Neural cell (in vitro differentiated cells): ENCODE measurements around the gene SLC6A17. TPM values are rescaled to one million over a fixed set of nuclear protein-coding genes. Genes with fewer than 3 reads are reported as not detected.

ENCODE experiments used
- H2AFZ ChIP-seq: fragments of 200-600, 300-800 bp; sonication (generic), shearing (Covaris generic); 2 replicates; pipeline ENCODE4 v1.6.0; 2014; ENCODE audit warnings: low read depth, mild to moderate bottlenecking, antibody characterized with exemption, low read length, moderate library complexity
- H3F3A ChIP-seq: fragments of 200-600 bp; shearing (Covaris generic); 2 replicates; pipeline ENCODE4 v1.6.1; 2016; ENCODE audit warnings: mild to moderate bottlenecking, moderate library complexity, mixed read lengths, antibody characterized with exemption, low read length; ENCODE audit not compliant: insufficient read depth, poor library complexity, severe bottlenecking
- H3K27ac ChIP-seq: fragments of 200-600, 300-800 bp; sonication (generic), shearing (Covaris generic); 2 replicates; pipeline ENCODE4 v1.5.1; 2014; ENCODE audit warnings: mild to moderate bottlenecking, low read length, moderate library complexity
- H3K27me3 ChIP-seq: fragments of 300-800, 200-600 bp; sonication (generic), shearing (Covaris generic); 2 replicates; pipeline ENCODE4 v1.6.0; 2014; ENCODE audit warnings: mild to moderate bottlenecking, low read depth, low read length, moderate library complexity; ENCODE audit not compliant: insufficient read depth
- H3K36me3 ChIP-seq: fragments of 300-800, 200-600 bp; sonication (generic), shearing (Covaris generic); 2 replicates; pipeline ENCODE4 v1.5.1; 2014; ENCODE audit warnings: mild to moderate bottlenecking, antibody characterized with exemption, low read length, moderate library complexity; ENCODE audit not compliant: insufficient read depth
- H3K4me2 ChIP-seq: fragments of 300-800, 200-600 bp; sonication (generic), shearing (Covaris generic); 2 replicates; pipeline ENCODE4 v1.6.0; 2014; ENCODE audit warnings: mild to moderate bottlenecking, low read length
- H3K4me3 ChIP-seq: fragments of 300-800, 200-600 bp; sonication (generic), shearing (Covaris generic); 2 replicates; pipeline ENCODE4 v1.5.1; 2014; ENCODE audit warnings: mild to moderate bottlenecking, low read length, moderate library complexity
- H3K79me2 ChIP-seq: fragments of 200-600 bp; shearing (Covaris generic); replicated peaks from 2 replicates; pipeline ENCODE4 v1.6.0; 2014; ENCODE audit warnings: mild to moderate bottlenecking, low read length, moderate library complexity; ENCODE audit not compliant: insufficient read depth
- H3K9ac ChIP-seq: fragments of 300-800, 200-600 bp; sonication (generic), shearing (Covaris generic); 2 replicates; pipeline ENCODE4 v1.6.1; 2016; ENCODE audit warnings: mild to moderate bottlenecking, low read length, mixed read lengths
- H3K9me2 ChIP-seq: fragments of 200-600 bp; shearing (Covaris generic); 2 replicates; pipeline ENCODE4 v1.6.1; 2016; ENCODE audit warnings: mild to moderate bottlenecking, low read length, mixed read lengths; ENCODE audit not compliant: insufficient read depth
- H3K9me3 ChIP-seq: fragments of 200-600, 300-800 bp; sonication (generic), shearing (Covaris generic); 2 replicates; pipeline ENCODE4 v1.6.1; 2016; ENCODE audit warnings: mild to moderate bottlenecking, mixed run types, low read length, moderate library complexity, mixed read lengths
- H4K20me1 ChIP-seq: fragments of 200-600 bp; shearing (Covaris generic); 2 replicates; pipeline ENCODE4 v1.6.1; 2016; ENCODE audit warnings: mild to moderate bottlenecking, mixed run types; ENCODE audit not compliant: insufficient read depth
- EP300 ChIP-seq: fragments of 450-650 bp; conservative IDR thresholded peaks from 2 replicates; pipeline ENCODE4 v1.6.1; 2014; ENCODE audit warnings: antibody characterized with exemption, mild to moderate bottlenecking, moderate library complexity; ENCODE audit not compliant: poor library complexity, severe bottlenecking
- EZH2 ChIP-seq: fragments of 200-600, 300-800 bp; shearing (Covaris generic), sonication (generic); IDR thresholded peaks from 2 replicates; pipeline ENCODE4 v1.6.1; 2014; ENCODE audit warnings: antibody characterized with exemption, low read length, borderline replicate concordance, mild to moderate bottlenecking; ENCODE audit not compliant: insufficient read depth, poor library complexity, severe bottlenecking
- MXI1 ChIP-seq: fragments of 450-650 bp; conservative IDR thresholded peaks from 2 replicates; pipeline ENCODE4 v1.6.1; 2014; ENCODE audit warnings: antibody characterized with exemption, mild to moderate bottlenecking; ENCODE audit not compliant: poor library complexity, severe bottlenecking
- POLR2AphosphoS5 ChIP-seq: IDR thresholded peaks from 2 replicates; pipeline ENCODE4 v1.6.1; 2012
- RAD21 ChIP-seq: fragments of 450-650 bp; conservative IDR thresholded peaks from 2 replicates; pipeline ENCODE4 v1.6.1; 2014; ENCODE audit warnings: antibody characterized with exemption, mild to moderate bottlenecking, moderate library complexity
- REST ChIP-seq: IDR thresholded peaks from 2 replicates; pipeline ENCODE4 v1.6.1; 2012; ENCODE audit warnings: borderline replicate concordance
- SMC3 ChIP-seq: fragments of 450-650 bp; conservative IDR thresholded peaks from 2 replicates; pipeline ENCODE4 v1.6.1; 2014; ENCODE audit warnings: antibody characterized with exemption, mild to moderate bottlenecking, moderate library complexity; ENCODE audit not compliant: poor library complexity
- TAF1 ChIP-seq: IDR thresholded peaks from 2 replicates; pipeline ENCODE4 v1.6.1; 2012; ENCODE audit warnings: low read depth
- polyA plus RNA-seq: library from polyadenylated mRNA; depleted of rRNA; stranded (reverse); fragments of >200 nt; gene quantifications from 2 replicates; pipeline ENCODE4 v1.2.3, GENCODE V29; 2014
- TF ChIP-seq, protein P1 (sequence below): fragments of 450-650 bp; IDR thresholded peaks from 2 replicates; pipeline ENCODE4 v1.5.1; 2014; ENCODE audit warnings: antibody characterized with exemption, mild to moderate bottlenecking, moderate library complexity; ENCODE audit not compliant: poor library complexity, severe bottlenecking

The SLC6A17 gene
- polyA plus RNA-seq, 1 donor from 2014 or later: 3.5 TPM

DNA sequence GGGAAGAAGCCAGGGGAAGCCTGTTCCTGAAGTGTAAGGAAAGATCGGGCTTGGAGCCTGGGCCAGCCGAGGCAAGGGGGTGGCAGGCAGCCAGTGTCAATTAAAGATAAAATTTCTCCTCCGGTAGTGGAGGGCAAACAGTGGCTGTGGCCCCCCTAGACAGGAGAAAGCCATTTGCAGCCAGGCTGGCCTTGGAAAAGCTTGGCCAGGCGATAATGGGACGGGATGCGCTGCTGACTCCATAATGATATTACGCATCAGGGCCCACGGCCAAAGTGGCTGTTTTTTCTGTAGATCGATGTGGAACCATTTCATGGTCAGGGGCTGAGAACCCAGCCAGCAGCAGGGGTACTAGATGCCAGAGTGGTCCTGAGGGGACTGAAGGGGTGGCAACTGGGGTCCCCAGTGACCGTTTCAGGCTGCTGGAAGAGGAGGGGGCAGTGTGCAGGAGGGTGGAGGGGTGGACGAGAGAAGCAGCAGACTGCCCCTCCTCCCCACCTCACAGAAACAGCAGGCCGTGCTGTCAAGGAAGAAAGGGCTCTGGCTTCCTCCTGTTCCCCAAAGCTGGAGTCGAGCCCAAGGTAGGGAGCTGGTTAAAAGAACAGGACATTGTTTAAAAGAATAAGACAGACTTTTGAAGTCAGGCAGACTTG lies 85.0 kb downstream of the SLC6A17 start:
- H3K9ac ChIP-seq: no peak overlapping the region
- no peaks in the 10 kb centered on the region for H3K27me3 ChIP-seq
- H3K36me3 ChIP-seq: no peaks in the 10 kb centered on the region
- no peak overlapping the region for H2AFZ ChIP-seq
- no peaks in the 10 kb centered on the region for H4K20me1 ChIP-seq
- H3K9me2 ChIP-seq: no peaks in the 10 kb centered on the region
- no peak overlapping the region for H3K4me3 ChIP-seq
- H3K4me2 ChIP-seq: no peak overlapping the region
- no peaks in the 10 kb centered on the region for H3K9me3 ChIP-seq
- no peak overlapping the region for H3K27ac ChIP-seq
- no peak for TF ChIP-seq MXI1
- TF ChIP-seq SMC3: no peak
- TF ChIP-seq RAD21: no peak
- no peak for TF ChIP-seq POLR2AphosphoS5
- TF ChIP-seq, protein P1, sequence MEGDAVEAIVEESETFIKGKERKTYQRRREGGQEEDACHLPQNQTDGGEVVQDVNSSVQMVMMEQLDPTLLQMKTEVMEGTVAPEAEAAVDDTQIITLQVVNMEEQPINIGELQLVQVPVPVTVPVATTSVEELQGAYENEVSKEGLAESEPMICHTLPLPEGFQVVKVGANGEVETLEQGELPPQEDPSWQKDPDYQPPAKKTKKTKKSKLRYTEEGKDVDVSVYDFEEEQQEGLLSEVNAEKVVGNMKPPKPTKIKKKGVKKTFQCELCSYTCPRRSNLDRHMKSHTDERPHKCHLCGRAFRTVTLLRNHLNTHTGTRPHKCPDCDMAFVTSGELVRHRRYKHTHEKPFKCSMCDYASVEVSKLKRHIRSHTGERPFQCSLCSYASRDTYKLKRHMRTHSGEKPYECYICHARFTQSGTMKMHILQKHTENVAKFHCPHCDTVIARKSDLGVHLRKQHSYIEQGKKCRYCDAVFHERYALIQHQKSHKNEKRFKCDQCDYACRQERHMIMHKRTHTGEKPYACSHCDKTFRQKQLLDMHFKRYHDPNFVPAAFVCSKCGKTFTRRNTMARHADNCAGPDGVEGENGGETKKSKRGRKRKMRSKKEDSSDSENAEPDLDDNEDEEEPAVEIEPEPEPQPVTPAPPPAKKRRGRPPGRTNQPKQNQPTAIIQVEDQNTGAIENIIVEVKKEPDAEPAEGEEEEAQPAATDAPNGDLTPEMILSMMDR: no peak
- TF ChIP-seq EP300: no peak
- no peak for TF ChIP-seq TAF1
- TF ChIP-seq EZH2: no peak
- no peak for TF ChIP-seq REST
- H3F3A ChIP-seq: no peaks in the 10 kb centered on the region
- H3K79me2 ChIP-seq: no peaks in the 10 kb centered on the region

- H3K9me3 ChIP-seq: no peaks in the 10 kb centered on the region
- H3K27me3 ChIP-seq: no peaks in the 10 kb centered on the region
- H3K79me2 ChIP-seq: no peaks in the 10 kb centered on the region
- no peaks in the 10 kb centered on the region for H4K20me1 ChIP-seq
- no peaks in the 10 kb centered on the region for H3F3A ChIP-seq
- no peak overlapping the region for H3K4me2 ChIP-seq
- H3K9ac ChIP-seq: no peak overlapping the region
- H3K27ac ChIP-seq: no peak overlapping the region
- H3K4me3 ChIP-seq: no peak overlapping the region
- H3K36me3 ChIP-seq: no peaks in the 10 kb centered on the region
- no peak for TF ChIP-seq POLR2AphosphoS5
- TF ChIP-seq SMC3: no peak
- no peak for TF ChIP-seq EZH2
- TF ChIP-seq, protein P1: no peak
- no peak for TF ChIP-seq EP300
- TF ChIP-seq REST: no peak
- no peak for TF ChIP-seq RAD21
- TF ChIP-seq MXI1: no peak
- no peak for TF ChIP-seq TAF1
- H3K9me2 ChIP-seq: no peaks in the 10 kb centered on the region
- H2AFZ ChIP-seq: no peak overlapping the region
These were observed 85.8 kb downstream of the SLC6A17 start for GRCh38 chr1:110235834-110236682.
